B cell (primary cell): ENCODE measurements around the gene KCNJ16. TPM values are rescaled to one million over a fixed set of nuclear protein-coding genes. Genes with fewer than 3 reads are reported as not detected.

Source experiments
- ATAC-seq: fragments of 200-7000 bp; cut with Tn5 transposase; one replicate; pipeline ENCODE4 v1.10.0; 2021; ENCODE audit warnings: low read depth, mild to moderate bottlenecking, moderate number of reproducible peaks, moderate library complexity
- CTCF ChIA-PET: fragments of 350-600 bp; sonication (Branson Sonifier 250); formaldehyde crosslinking; loops from one replicate; lab custom pipeline; 2021; ENCODE audit warnings: antibody characterized with exemption, inconsistent platforms; lab: Charles Lee
- POLR2A ChIA-PET: fragments of 350-600 bp; sonication (Branson Sonifier 250); formaldehyde crosslinking; loops from one replicate; lab custom pipeline; 2021; ENCODE audit warnings: antibody characterized with exemption; lab: Charles Lee
- DNase-seq: peaks from one replicate; pipeline ENCODE4 v3.0.0; 2013
- H2AFZ ChIP-seq: 2 replicates; pipeline ENCODE4 v1.6.1; 2012; ENCODE audit warnings: mild to moderate bottlenecking, low read depth, low read length; ENCODE audit not compliant: insufficient read depth, poor library complexity, severe bottlenecking
- H3K27ac ChIP-seq, 2 donors: 1 replicate in 1 of 2; 2 replicates in 1 of 2; pipeline ENCODE4 v1.5.1; 2012 to 2013; ENCODE audit warnings: low read length in 2 of 2, mild to moderate bottlenecking in 2 of 2, moderate library complexity in 1 of 2
- H3K27me3 ChIP-seq, 4 experiments: fragments of 200-600 bp in 1 of 4; sonication (generic) in 1 of 4; replicated peaks in 1 of 4; 1 replicate in 2 of 4; 2 replicates in 2 of 4; pipeline versions ENCODE4 v1.6.1 to v1.7.0; 2013 to 2016; ENCODE audit warnings: low read length in 3 of 4, mild to moderate bottlenecking in 2 of 4, mixed read lengths in 1 of 4, moderate library complexity in 1 of 4; ENCODE audit not compliant: insufficient read depth in 4 of 4, control insufficient read depth in 3 of 4; ENCODE audit errors: control extremely low read depth in 1 of 4
- H3K36me3 ChIP-seq, 2 experiments: replicated peaks in 1 of 2; 1 replicate in 1 of 2; 2 replicates in 1 of 2; pipeline versions ENCODE4 v1.6.1 to v1.7.1; 2013; ENCODE audit warnings: low read length in 1 of 2; ENCODE audit not compliant: insufficient read depth in 2 of 2, control insufficient read depth in 1 of 2; ENCODE audit errors: control extremely low read depth in 1 of 2, extremely low read depth in 1 of 2
- H3K4me1 ChIP-seq, 2 donors: fragments of 200-600 bp in 1 of 2; sonication (generic) in 1 of 2; 1 replicate in 1 of 2; 2 replicates in 1 of 2; pipeline versions ENCODE4 v1.5.1 to v1.6.1; 2013 to 2017; ENCODE audit warnings: low read length in 2 of 2; ENCODE audit not compliant: control insufficient read depth in 2 of 2, insufficient read depth in 2 of 2
- H3K4me2 ChIP-seq: replicated peaks from 2 replicates; pipeline ENCODE3; 2012; ENCODE audit warnings: mild to moderate bottlenecking, low read depth, low read length; ENCODE audit not compliant: poor library complexity, severe bottlenecking
- H3K4me3 ChIP-seq, 5 experiments: fragments of 200-600 bp in 1 of 5; sonication (generic) in 1 of 5; 1 replicate in 3 of 5; 2 replicates in 2 of 5; pipeline versions ENCODE4 v1.5.1 to v1.7.0; 2011 to 2016; ENCODE audit warnings: low read length in 4 of 5, mild to moderate bottlenecking in 4 of 5, low read depth in 2 of 5, control low read depth in 1 of 5, moderate library complexity in 1 of 5; ENCODE audit not compliant: insufficient read depth in 1 of 5; ENCODE audit errors: control extremely low read depth in 1 of 5, extremely low read depth in 1 of 5
- H3K79me2 ChIP-seq: fragments of 200-600 bp; sonication (generic); one replicate; pipeline ENCODE4 v1.6.0; 2016; ENCODE audit warnings: low read length; ENCODE audit not compliant: control insufficient read depth, insufficient read depth
- H3K9ac ChIP-seq: fragments of 200-600 bp; sonication (generic); 2 replicates; pipeline ENCODE4 v1.6.1; 2017; ENCODE audit warnings: mild to moderate bottlenecking, low read length, moderate library complexity
- H3K9me3 ChIP-seq, 3 donors: one replicate each; pipeline versions ENCODE4 v1.6.1 to v1.7.1; 2013; ENCODE audit warnings: low read length in 2 of 3; ENCODE audit not compliant: control insufficient read depth in 2 of 3, insufficient read depth in 1 of 3; ENCODE audit errors: control extremely low read depth in 1 of 3
- H4K20me1 ChIP-seq: 2 replicates; pipeline ENCODE4 v1.6.0; 2012; ENCODE audit warnings: mild to moderate bottlenecking, low read length; ENCODE audit not compliant: insufficient read depth, control insufficient read depth, poor library complexity, severe bottlenecking
- H3K27ac Mint-ChIP-seq: one replicate; pipeline ENCODE4 v1.8.0; 2021; ENCODE audit warnings: mixed read lengths
- H3K27me3 Mint-ChIP-seq: one replicate; pipeline ENCODE4 v1.8.0; 2021; ENCODE audit warnings: mixed read lengths
- H3K4me1 Mint-ChIP-seq: one replicate; pipeline ENCODE4 v1.8.0; 2021; ENCODE audit warnings: mixed read lengths
- H3K4me3 Mint-ChIP-seq: one replicate; pipeline ENCODE4 v1.8.0; 2021; ENCODE audit warnings: mixed read lengths
- H3K9me3 Mint-ChIP-seq: one replicate; pipeline ENCODE4 v1.8.0; 2022; ENCODE audit warnings: mixed read lengths; ENCODE audit not compliant: insufficient read depth
- EZH2 ChIP-seq: IDR thresholded peaks from 2 replicates; pipeline ENCODE4 v1.6.1; 2012; ENCODE audit warnings: borderline replicate concordance, low read depth, mild to moderate bottlenecking, moderate library complexity, low read length; ENCODE audit not compliant: insufficient read depth, poor library complexity, severe bottlenecking
- WGBS: methylation state at CpG from one replicate; pipeline ENCODE4 v1.1.5; 2013; ENCODE audit warnings: missing lambda C conversion rate; ENCODE audit not compliant: insufficient coverage; 5-methylcytosine and 5-hydroxymethylcytosine counted together
- intact Hi-C: fragments of 100-400 bp; cut with micrococcal nuclease; formaldehyde crosslinking; loops from one replicate; pipeline ENCODE4 v1.10.0; 2022
- polyA plus RNA-seq: library from polyadenylated mRNA; depleted of rRNA; stranded (reverse); fragments of >200 nt; gene quantifications from 2 replicates; pipeline ENCODE4 v1.2.3, GENCODE V29; 2012
- total RNA-seq, 2 donors: library from RNA; stranded (reverse); fragments of 120-200 nt in 1 of 2; gene quantifications; 1 replicate in 1 of 2; 2 replicates in 1 of 2; pipeline versions ENCODE4 v1.2.3 to v1.2.4, GENCODE V29; 2013 to 2022
- TF ChIP-seq, protein P1 (sequence below): fragments of 200-600 bp; IDR thresholded peaks from one replicate; pipeline ENCODE4 v1.8.0; 2022; ENCODE audit warnings: antibody characterized with exemption, mild to moderate bottlenecking

The KCNJ16 gene
- total and polyA plus RNA-seq, 2 donors (not counting 1 experiment from before 2014, with no cell fraction given), result not detected

- DNase-seq (no peak), ATAC-seq (no peak)
- Mint-ChIP-seq H3K27me3 (no peaks in the 10 kb centered on the region), H3K9me3 (no peaks in the 10 kb centered on the region), H3K27ac (no peak overlapping the region), H3K4me1 (peaks cover 6% of the 10 kb centered on the region), H3K4me3 (no peak overlapping the region)
- Histone ChIP-seq H3K27me3 (no peaks in the 10 kb centered on the region), H3K79me2 (no peaks in the 10 kb centered on the region), H4K20me1 (no peaks in the 10 kb centered on the region), H3K27ac (no peak overlapping the region), H3K4me2 (no peak overlapping the region), H3K4me1 (no peaks in the 10 kb centered on the region), H3K36me3 (no peaks in the 10 kb centered on the region), H3K9me3 (no peaks in the 10 kb centered on the region), H3K4me3 (no peak overlapping the region), H2AFZ (no peak overlapping the region), H3K9ac (no peak overlapping the region)
- TF ChIP-seq EZH2, result no peak
- TF ChIP-seq, protein P1, sequence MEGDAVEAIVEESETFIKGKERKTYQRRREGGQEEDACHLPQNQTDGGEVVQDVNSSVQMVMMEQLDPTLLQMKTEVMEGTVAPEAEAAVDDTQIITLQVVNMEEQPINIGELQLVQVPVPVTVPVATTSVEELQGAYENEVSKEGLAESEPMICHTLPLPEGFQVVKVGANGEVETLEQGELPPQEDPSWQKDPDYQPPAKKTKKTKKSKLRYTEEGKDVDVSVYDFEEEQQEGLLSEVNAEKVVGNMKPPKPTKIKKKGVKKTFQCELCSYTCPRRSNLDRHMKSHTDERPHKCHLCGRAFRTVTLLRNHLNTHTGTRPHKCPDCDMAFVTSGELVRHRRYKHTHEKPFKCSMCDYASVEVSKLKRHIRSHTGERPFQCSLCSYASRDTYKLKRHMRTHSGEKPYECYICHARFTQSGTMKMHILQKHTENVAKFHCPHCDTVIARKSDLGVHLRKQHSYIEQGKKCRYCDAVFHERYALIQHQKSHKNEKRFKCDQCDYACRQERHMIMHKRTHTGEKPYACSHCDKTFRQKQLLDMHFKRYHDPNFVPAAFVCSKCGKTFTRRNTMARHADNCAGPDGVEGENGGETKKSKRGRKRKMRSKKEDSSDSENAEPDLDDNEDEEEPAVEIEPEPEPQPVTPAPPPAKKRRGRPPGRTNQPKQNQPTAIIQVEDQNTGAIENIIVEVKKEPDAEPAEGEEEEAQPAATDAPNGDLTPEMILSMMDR, result no peak
- ChIA-PET CTCF (no interaction called here), POLR2A (no interaction called here)
- intact Hi-C loops, result no loop called here
- WGBS, result 22% methylated on average over 3 of the region's 3 CpGs
Measured at GRCh38 chr17:70102531-70102930, 27.5 kb downstream of the KCNJ16 start.

- DNase-seq (no peak), ATAC-seq (no peak)
- Histone ChIP-seq H3K4me3 (no peak overlapping the region), H2AFZ (no peak overlapping the region), H3K36me3 (no peaks in the 10 kb centered on the region), H3K4me2 (no peak overlapping the region), H3K27me3 (no peaks in the 10 kb centered on the region), H3K9ac (no peak overlapping the region), H3K27ac (no peak overlapping the region), H3K9me3 (no peaks in the 10 kb centered on the region), H4K20me1 (no peaks in the 10 kb centered on the region), H3K4me1 (no peaks in the 10 kb centered on the region), H3K79me2 (no peaks in the 10 kb centered on the region)
- 97% methylated on average over 9 of the region's 12 CpGs for WGBS
- Mint-ChIP-seq H3K4me3 (no peak overlapping the region), H3K27ac (no peak overlapping the region), H3K9me3 (no peaks in the 10 kb centered on the region), H3K27me3 (no peaks in the 10 kb centered on the region), H3K4me1 (no peaks in the 10 kb centered on the region)
- POLR2A ChIA-PET, result no interaction called here
- intact Hi-C loops, result no loop called here
- TF ChIP-seq, protein P1, result no peak
- no peak for TF ChIP-seq EZH2
- CTCF ChIA-PET, result no interaction called here
Measured at GRCh38 chr17:70104791-70105523, 29.9 kb downstream of the KCNJ16 start.
